Choroid plexus epithelial cell (primary cell): ENCODE results near the gene MRPS2.

Experiments used
- DNase-seq: peaks from one replicate; pipeline ENCODE4 v3.0.0-alpha.2; 2010; ENCODE audit warnings: low read depth
- H3K4me3 ChIP-seq: 2 replicates; pipeline ENCODE4 v1.5.1; 2011; ENCODE audit warnings: low read depth, mild to moderate bottlenecking, control low read depth, low read length, moderate library complexity
- CTCF ChIP-seq: conservative IDR thresholded peaks from 2 replicates; pipeline ENCODE4 v1.5.1; 2011; ENCODE audit warnings: low read depth, mild to moderate bottlenecking, control low read depth, inconsistent platforms, low read length, moderate library complexity

MRPS2 gene

DNA sequence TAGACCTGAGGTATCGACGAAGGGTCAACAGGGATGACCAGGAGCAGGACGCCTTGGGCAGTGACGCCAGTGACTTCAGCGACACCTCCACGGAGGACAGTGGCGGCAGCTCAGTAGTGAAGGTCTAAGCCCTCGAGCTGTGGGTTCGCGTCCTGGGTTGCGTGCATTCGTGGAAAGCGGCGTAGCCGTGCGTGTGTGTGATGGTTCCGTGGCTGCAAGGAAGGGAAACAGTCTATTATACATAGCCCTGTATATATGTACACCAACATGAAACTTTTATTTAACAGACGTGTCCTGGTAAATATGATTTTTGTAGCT lies 12.5 kb upstream of the MRPS2 start:
- DNase-seq: no peak
- TF ChIP-seq CTCF: no peak
- H3K4me3 ChIP-seq: no peak overlapping the region

DNA sequence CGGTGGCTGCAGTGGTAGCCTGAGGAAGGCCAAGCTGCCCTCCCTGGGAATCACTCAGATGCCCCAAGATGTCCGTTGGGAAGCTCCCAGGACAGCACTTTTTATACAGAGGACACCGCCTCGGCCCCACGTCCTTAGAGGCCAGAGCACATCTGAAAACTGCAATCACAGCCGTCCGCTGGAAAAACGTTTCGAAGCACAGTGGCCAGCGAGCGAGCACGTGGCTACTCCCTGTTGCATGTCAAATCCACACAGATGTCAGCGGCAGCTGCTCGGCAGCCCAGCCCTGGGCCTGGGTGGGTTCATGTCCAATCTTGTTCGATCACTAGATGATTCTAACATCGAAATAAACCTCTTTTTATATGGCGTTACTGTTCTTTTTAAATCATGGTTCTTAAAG lies 12.0 kb upstream of the MRPS2 start:
- no peak for TF ChIP-seq CTCF

GRCh38 chr9:135489188-135489906 lies 11.1 kb upstream of the MRPS2 start:
- no peak for TF ChIP-seq CTCF
- H3K4me3 ChIP-seq: no peak overlapping the region
- DNase-seq: no peak

More for the DNA sequence above, 12.0 kb upstream of the MRPS2 start:
- no peak overlapping the region for H3K4me3 ChIP-seq
- DNase-seq: no peak

DNA sequence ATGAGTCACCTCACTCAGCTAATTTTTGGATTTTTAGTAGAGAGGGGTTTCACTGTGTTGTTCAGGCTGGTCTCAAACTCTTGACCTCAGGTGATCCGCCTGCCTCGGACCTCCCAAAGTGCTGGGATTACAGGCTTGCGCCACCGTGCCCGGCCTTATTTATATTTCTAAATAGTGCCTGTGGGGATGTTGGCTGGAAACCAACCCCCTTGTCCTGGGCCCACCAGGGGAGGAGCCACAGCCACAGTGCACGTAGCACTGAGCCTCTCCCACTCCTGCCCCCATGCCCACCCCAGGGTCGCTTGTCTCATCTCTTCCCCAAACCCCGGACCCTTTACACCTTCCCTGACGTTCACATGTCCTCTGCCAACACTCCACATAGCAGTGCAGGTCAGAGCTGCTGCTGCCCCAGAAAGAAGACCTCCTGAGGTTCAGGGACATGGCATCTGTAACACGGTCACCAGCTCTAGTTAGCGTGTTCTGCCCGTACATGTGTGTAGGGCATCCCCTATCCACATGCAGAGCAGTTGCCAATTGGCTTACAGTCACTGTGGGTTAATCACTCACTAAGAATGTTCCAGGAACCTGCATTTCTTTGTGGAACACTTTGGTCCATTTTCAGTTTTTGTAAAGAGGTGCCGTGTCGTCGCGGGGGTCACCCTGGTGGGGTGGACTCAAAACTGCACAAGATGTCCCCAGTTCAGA lies 10.2 kb upstream of the MRPS2 start:
- TF ChIP-seq CTCF: no peak
- no peak for DNase-seq
- H3K4me3 ChIP-seq: no peak overlapping the region

- TF ChIP-seq CTCF: no peak
- no peak for DNase-seq
- no peak overlapping the region for H3K4me3 ChIP-seq
These were observed 9.5 kb upstream of the MRPS2 start for GRCh38 chr9:135490980-135491464.

DNA sequence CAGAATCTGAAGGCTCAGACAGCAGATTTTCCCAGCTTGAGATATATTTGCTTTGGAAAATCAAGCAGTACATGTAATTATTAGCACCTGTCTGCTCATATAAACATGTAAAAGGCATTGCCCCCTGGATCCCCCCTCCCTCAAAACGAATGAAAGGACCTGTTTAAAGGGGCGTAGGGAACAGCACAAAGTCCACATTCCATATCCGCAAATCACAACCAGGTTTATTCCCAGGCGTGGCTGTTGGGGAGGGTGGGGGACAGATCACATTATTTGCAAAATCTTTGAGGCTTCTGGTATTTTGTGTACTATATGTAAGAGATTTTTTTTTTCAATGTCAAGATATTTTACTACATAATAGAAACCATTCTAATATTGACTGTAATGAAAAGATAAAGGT lies 8.7 kb upstream of the MRPS2 start:
- DNase-seq: no peak
- H3K4me3 ChIP-seq: no peak overlapping the region
- no peak for TF ChIP-seq CTCF
